ENCODE data around the gene CCDC127. TPM values are rescaled to one million over a fixed set of nuclear protein-coding genes. Genes with fewer than 3 reads are reported as not detected.
A peak's percentile ranks its signal among the peaks of the same experiment; 100 is the strongest.

Gene CCDC127
- total and polyA plus RNA-seq, 2 of the 4 experiments (the other 2 are of a cell fraction), result 3.2 to 3.9 TPM

GRCh38 chr5:152077-152476 lies 65.9 kb downstream of the CCDC127 start:
- no peak overlapping the region for H4K8ac ChIP-seq (ENCODE audit: low read depth in 2 of 2, low read length in 2 of 2)
- no peak for TF ChIP-seq RCOR1 (IDR thresholded peaks at IDR 0.05; ENCODE audit: insufficient replicate concordance, low read length)
- TF ChIP-seq RFX5 (IDR thresholded peaks at IDR 0.05; ENCODE audit: low read depth, low read length), result no peak
- peak; percentile 48; the same call in 1 of the 2 replicates for TF ChIP-seq CEBPB (IDR thresholded peaks at IDR 0.05; ENCODE audit: low read depth, low read length)
- no peak for TF ChIP-seq USF2 (IDR thresholded peaks at IDR 0.05; ENCODE audit: low read depth, low read length)
- no peak overlapping the region for H2BK15ac ChIP-seq (ENCODE audit: low read depth, low read length)
- dilution Hi-C loops (cut with HindIII; ENCODE audit: low sequenced_read_pairs, unreplicated experiment), result no loop called here
- no peak overlapping the region for H3K4ac ChIP-seq (ENCODE audit: low read depth, low read length)
- ChIA-PET POLR2A (ENCODE audit: unreplicated experiment) (interaction anchor here (0.6 kb wide), 1 partner anchor 9 kb away, joined by 4 read pairs; no protein-coding TSS in a partner anchor), CTCF (no interaction called here)
- no peak for DNase-seq
- no peaks in the 10 kb centered on the region for H4K20me1 ChIP-seq (ENCODE audit: insufficient read depth, low read length)
- no peak overlapping the region for H4K91ac ChIP-seq (ENCODE audit: insufficient read depth, low read depth, low read length)
- H3K4me2 ChIP-seq (ENCODE audit: low read depth, low read length), result no peak overlapping the region
- no peak overlapping the region for H3K18ac ChIP-seq (ENCODE audit: low read depth, low read length)
- peaks cover 3% of the 10 kb centered on the region for H3K9me3 ChIP-seq (ENCODE audit: control insufficient read depth, insufficient read depth, low read length)
- no peaks in the 10 kb centered on the region for H3K36me3 ChIP-seq (ENCODE audit: control insufficient read depth, insufficient read depth, low read length)
- no peak overlapping the region for H2BK120ac ChIP-seq (ENCODE audit: low read depth, low read length)
- H3K4me1 ChIP-seq (ENCODE audit: control insufficient read depth, insufficient read depth, low read length), result no peaks in the 10 kb centered on the region
- ATAC-seq (ENCODE audit: low read depth), result no peak
- H3K9me1 ChIP-seq (ENCODE audit: insufficient read depth, low read length), result no peaks in the 10 kb centered on the region; the same call in 1 of the 2 replicates
- H3K56ac ChIP-seq (ENCODE audit: extremely low read depth, insufficient read depth, low read length), result no peak overlapping the region
- in situ Hi-C loops (cut with MboI; ENCODE audit: low sequenced_read_pairs), result no loop called here
- H3K14ac ChIP-seq (replicated peaks; ENCODE audit: low read depth, low read length), result no peak overlapping the region
- no peak overlapping the region for H2AK5ac ChIP-seq (ENCODE audit: low read depth, low read length)
- H2AFZ ChIP-seq (replicated peaks; ENCODE audit: low read length, poor library complexity), result no peak overlapping the region
- H2BK5ac ChIP-seq (ENCODE audit: low read depth, low read length, poor library complexity, severe bottlenecking), result no peak overlapping the region
- no peaks in the 10 kb centered on the region for H3K27me3 ChIP-seq (ENCODE audit: control insufficient read depth, insufficient read depth, low read length)
- H2AK9ac ChIP-seq (replicated peaks; ENCODE audit: low read depth, low read length, poor library complexity), result no peak overlapping the region
- intact Hi-C loops (cut with micrococcal nuclease), result no loop called here
- H3K27ac ChIP-seq (ENCODE audit: insufficient read depth, low read length), result no peak overlapping the region
- H4K5ac ChIP-seq (ENCODE audit: low read depth, low read length), result no peak overlapping the region
- BruUV-seq (replicated peaks), result no TSS peak
- no peak overlapping the region for H2BK20ac ChIP-seq (ENCODE audit: low read depth, low read length)
- H3K23ac ChIP-seq (ENCODE audit: low read depth, low read length), result no peak overlapping the region
- H3K79me1 ChIP-seq (ENCODE audit: low read depth in 1 of 2, low read length in 2 of 2), result no peaks in the 10 kb centered on the region
- H3K4me3 ChIP-seq (ENCODE audit: insufficient read depth, low read depth, low read length), result no peak overlapping the region
- no peak overlapping the region for H3K9ac ChIP-seq (ENCODE audit: low read depth, low read length)
- no CpG with 5 or more reads among the region's 6 CpGs for WGBS, 2 experiments (ENCODE audit: extremely low coverage in 2 of 2, insufficient read length in 1 of 2)
